ENCODE results near the gene ATP10B.

- TF ChIP-seq SUZ12 (IDR thresholded peaks at IDR 0.05; ENCODE audit: extremely low read depth, insufficient read depth, insufficient read length) (no peak), YY1 (IDR thresholded peaks at IDR 0.05; ENCODE audit: insufficient read depth, insufficient read length) (no peak), ZNF274 (IDR thresholded peaks at IDR 0.05; ENCODE audit: low read depth, low read length) (no peak)
Observed at GRCh38 chr5:160534125-160534524, 317.9 kb downstream of the ATP10B start.
